Fibroblast of villous mesenchyme (primary cell): ENCODE measurements around the gene QSOX2. TPM values are rescaled to one million over a fixed set of nuclear protein-coding genes. Genes with fewer than 3 reads are reported as not detected.

Experiments used
- DNase-seq: peaks from one replicate; pipeline ENCODE4 v3.0.0-alpha.2; 2010; ENCODE audit warnings: low read depth
- H3K4me3 ChIP-seq: 2 replicates; pipeline ENCODE4 v1.5.1; 2011; ENCODE audit warnings: low read depth, mild to moderate bottlenecking, low read length
- total RNA-seq: library from RNA; depleted of rRNA; stranded (reverse); fragments of >200 nt; gene quantifications from 2 replicates; pipeline ENCODE4 v1.2.3, GENCODE V29; 2012
- TF ChIP-seq, protein P1 (sequence below): IDR thresholded peaks from 2 replicates; pipeline ENCODE4 v1.5.1; 2012; ENCODE audit warnings: low read depth, mild to moderate bottlenecking, low read length; ENCODE audit not compliant: insufficient read depth

The QSOX2 gene
- total RNA-seq, 1 donor: 15.1 TPM

DNA sequence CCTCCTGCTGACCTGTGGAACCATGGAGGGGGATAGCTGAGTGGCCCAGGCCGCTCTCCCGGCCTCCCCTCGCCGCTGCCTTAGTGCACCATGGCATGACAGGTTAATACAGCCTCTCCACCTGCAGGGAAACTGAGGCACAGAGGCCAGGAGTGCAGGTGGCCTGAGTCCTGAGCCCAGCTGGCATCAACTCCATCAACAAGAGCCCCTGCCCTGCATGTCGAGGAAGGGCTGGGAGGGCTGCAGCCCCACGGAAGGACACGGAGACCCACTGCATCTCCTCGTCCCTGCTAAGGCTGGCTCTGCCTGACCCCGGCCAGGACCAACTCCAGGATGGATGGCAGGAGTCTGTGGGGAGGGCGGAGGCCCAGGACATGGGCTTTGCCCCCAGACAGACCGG is 31.1 kb upstream of the QSOX2 start:
- DNase-seq: no peak
- TF ChIP-seq, protein P1, sequence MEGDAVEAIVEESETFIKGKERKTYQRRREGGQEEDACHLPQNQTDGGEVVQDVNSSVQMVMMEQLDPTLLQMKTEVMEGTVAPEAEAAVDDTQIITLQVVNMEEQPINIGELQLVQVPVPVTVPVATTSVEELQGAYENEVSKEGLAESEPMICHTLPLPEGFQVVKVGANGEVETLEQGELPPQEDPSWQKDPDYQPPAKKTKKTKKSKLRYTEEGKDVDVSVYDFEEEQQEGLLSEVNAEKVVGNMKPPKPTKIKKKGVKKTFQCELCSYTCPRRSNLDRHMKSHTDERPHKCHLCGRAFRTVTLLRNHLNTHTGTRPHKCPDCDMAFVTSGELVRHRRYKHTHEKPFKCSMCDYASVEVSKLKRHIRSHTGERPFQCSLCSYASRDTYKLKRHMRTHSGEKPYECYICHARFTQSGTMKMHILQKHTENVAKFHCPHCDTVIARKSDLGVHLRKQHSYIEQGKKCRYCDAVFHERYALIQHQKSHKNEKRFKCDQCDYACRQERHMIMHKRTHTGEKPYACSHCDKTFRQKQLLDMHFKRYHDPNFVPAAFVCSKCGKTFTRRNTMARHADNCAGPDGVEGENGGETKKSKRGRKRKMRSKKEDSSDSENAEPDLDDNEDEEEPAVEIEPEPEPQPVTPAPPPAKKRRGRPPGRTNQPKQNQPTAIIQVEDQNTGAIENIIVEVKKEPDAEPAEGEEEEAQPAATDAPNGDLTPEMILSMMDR: no peak
- H3K4me3 ChIP-seq: no peak overlapping the region

DNA sequence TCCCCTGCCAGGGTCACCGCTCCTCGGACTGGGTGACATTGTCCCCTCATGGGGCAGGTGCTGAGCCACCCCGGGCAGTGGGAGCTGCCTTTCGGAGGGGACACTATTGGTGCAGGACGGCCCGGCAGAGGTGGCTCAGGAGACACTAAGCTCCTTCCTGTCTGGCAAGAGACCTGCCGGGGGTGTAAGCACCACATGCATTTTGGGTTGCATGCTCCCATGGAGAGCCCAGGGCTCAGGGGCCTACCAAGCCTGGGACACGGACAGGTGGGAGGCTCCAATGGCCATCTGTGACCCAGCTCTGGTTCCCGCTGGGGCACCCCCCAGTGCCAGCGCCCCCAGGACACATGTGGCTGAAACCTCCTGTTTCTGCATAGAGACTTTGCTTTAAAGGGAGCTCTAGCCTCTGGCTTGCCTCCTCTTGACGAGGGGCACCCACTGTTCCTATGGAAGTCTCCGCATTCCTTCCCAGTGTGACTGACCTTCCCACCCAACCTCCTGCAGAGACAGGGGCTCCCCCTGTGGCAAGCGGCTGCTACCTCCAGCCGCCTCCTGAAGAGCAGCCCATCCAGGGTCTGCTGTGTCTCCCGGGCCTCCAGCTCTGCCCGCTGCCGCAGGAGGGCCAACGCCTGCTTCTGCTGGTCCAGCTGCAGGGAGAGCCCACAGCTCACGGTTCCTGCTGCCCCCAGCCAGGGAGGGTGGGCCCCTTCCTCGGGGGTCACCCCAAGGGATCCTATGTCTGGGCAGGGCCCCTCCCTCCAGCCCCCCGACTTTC is 30.2 kb upstream of the QSOX2 start:
- TF ChIP-seq, protein P1: no peak
- no peak overlapping the region for H3K4me3 ChIP-seq
- DNase-seq: no peak

GRCh38 chr9:136274786-136275654 is 29.4 kb upstream of the QSOX2 start:
- no peak for DNase-seq
- TF ChIP-seq, protein P1: no peak
- H3K4me3 ChIP-seq: no peak overlapping the region

DNA sequence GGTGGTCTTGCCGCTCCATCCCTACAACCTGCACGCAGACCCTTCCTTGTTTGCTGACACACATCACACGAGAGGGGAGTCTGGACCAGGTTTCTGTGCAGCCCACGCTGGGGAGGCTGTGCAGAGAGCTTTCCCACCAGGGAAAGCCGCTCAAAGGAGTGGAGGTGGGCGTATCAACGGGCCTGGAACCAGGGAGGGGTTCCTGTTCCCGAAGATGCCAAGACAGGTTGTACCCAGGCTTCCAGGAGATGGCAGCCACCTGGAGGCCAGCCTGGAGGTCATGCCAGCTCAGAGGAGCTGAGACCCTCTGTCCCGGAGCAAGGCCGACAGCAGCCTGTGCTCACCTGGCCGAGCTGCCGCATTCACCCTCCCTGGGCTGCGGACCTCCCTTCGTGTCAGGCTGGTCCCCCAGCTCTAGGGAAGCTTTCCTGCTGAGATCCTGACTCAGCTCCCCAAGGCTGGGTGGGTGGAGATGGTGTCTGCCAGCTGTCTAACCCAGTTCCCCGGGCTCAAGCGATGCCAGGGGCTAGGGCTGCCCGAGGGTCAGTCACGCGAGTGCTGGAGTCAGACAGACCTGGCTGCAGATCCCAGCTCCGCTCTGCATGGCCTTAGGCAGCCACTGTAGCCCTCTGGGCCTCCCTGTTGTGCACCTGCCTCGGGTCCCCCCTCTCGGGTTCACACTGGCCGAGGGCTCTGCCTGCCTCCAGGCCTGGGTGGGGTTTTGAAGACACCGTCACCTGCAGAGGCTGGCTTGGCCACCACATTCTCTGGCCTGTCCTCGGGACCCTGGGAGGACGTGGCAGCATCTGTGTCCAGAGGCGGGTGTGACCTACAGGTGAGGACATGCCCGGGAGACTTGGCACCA is 28.5 kb upstream of the QSOX2 start:
- no peak for DNase-seq
- TF ChIP-seq, protein P1: no peak

GRCh38 chr9:136273244-136273865 is 27.7 kb upstream of the QSOX2 start:
- no peak for DNase-seq
- TF ChIP-seq, protein P1: no peak
- H3K4me3 ChIP-seq: no peak overlapping the region

More for the DNA sequence above, 28.5 kb upstream of the QSOX2 start:
- no peak overlapping the region for H3K4me3 ChIP-seq

DNA sequence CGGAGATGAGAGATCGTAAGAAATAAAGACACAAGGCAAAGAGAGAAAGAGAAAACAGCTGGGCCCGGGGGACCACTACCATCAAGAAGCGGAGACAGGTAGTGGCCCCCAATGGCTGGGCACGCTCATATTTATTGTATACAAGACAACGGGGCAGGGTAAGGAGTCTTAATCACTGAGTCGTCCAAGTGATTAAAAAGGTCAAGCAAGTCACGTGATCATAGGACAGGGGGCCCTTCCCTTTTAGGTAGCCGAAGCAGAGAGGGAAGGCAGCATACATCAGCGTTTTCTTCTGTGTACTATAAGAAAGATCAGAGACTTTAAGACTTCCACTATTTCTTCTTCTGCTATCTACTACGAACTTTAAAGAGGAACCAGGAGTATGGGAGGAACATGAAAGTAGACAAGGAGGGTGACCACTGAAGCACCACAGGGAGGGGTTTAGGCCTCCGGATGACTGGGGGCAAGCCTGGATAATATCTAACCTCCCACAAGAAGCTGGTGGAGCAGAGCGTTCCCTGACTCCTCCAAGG is 24.6 kb upstream of the QSOX2 start:
- H3K4me3 ChIP-seq: no peak overlapping the region
- no peak for DNase-seq
- TF ChIP-seq, protein P1: no peak
